ENCODE measurements around the gene C1orf115.

The C1orf115 gene

GRCh38 chr1:220698607-220699016 is 8.4 kb downstream of the C1orf115 start:
- DNase-seq (ENCODE audit: low read depth, low spot score): no peak
- in situ Hi-C loops (cut with HindIII; ENCODE audit: low sequenced_read_pairs): no loop called here
- H3K4me3 ChIP-seq (ENCODE audit: low read depth, low read length): no peak overlapping the region
- no peak for TF ChIP-seq CTCF (IDR thresholded peaks at IDR 0.05; ENCODE audit: low read depth, low read length)

GRCh38 chr1:220699044-220699443 is 8.9 kb downstream of the C1orf115 start:
- no peak for DNase-seq (ENCODE audit: low read depth, low spot score)
- no peak overlapping the region for H3K4me3 ChIP-seq (ENCODE audit: low read depth, low read length)
- TF ChIP-seq CTCF (IDR thresholded peaks at IDR 0.05; ENCODE audit: low read depth, low read length): no peak
- in situ Hi-C loops (cut with HindIII; ENCODE audit: low sequenced_read_pairs): no loop called here

GRCh38 chr1:220700556-220701179 is 10.5 kb downstream of the C1orf115 start:
- DNase-seq (ENCODE audit: low read depth, low spot score): peak; percentile 9

GRCh38 chr1:220701974-220702373 is 11.8 kb downstream of the C1orf115 start:
- TF ChIP-seq CTCF (IDR thresholded peaks at IDR 0.05; ENCODE audit: low read depth, low read length): no peak
- in situ Hi-C loops (cut with HindIII; ENCODE audit: low sequenced_read_pairs): no loop called here

More at GRCh38 chr1:220700556-220701179, 10.5 kb downstream of the C1orf115 start:
- in situ Hi-C loops (cut with HindIII; ENCODE audit: low sequenced_read_pairs): no loop called here
- no peak overlapping the region for H3K4me3 ChIP-seq (ENCODE audit: low read depth, low read length)
- TF ChIP-seq CTCF (IDR thresholded peaks at IDR 0.05; ENCODE audit: low read depth, low read length): no peak

GRCh38 chr1:220702733-220703270 is 12.6 kb downstream of the C1orf115 start:
- DNase-seq (ENCODE audit: low read depth, low spot score): no peak
- H3K4me3 ChIP-seq (ENCODE audit: low read depth, low read length): no peak overlapping the region
- in situ Hi-C loops (cut with HindIII; ENCODE audit: low sequenced_read_pairs): no loop called here
- TF ChIP-seq CTCF (IDR thresholded peaks at IDR 0.05; ENCODE audit: low read depth, low read length): no peak

More at GRCh38 chr1:220701974-220702373, 11.8 kb downstream of the C1orf115 start:
- no peak for DNase-seq (ENCODE audit: low read depth, low spot score)
- no peak overlapping the region for H3K4me3 ChIP-seq (ENCODE audit: low read depth, low read length)

GRCh38 chr1:220703305-220703704 is 13.1 kb downstream of the C1orf115 start:
- no peak for DNase-seq (ENCODE audit: low read depth, low spot score)
- in situ Hi-C loops (cut with HindIII; ENCODE audit: low sequenced_read_pairs): no loop called here
- no peak overlapping the region for H3K4me3 ChIP-seq (ENCODE audit: low read depth, low read length)
- no peak for TF ChIP-seq CTCF (IDR thresholded peaks at IDR 0.05; ENCODE audit: low read depth, low read length)
